Panc1 (cell line): ENCODE measurements around the gene SDC1. TPM values are rescaled to one million over a fixed set of nuclear protein-coding genes. Genes with fewer than 3 reads are reported as not detected.

ENCODE experiments used
- ATAC-seq: fragments of 200-7000 bp; cut with Tn5 transposase; 2 replicates; pipeline ENCODE4 v1.9.1; 2020; ENCODE audit warnings: mild to moderate bottlenecking, moderate library complexity
- BruUV-seq: library from RNA; stranded (reverse); fragments of 400-500 nt; replicated peaks from 2 replicates; lab custom pipeline; 2021; lab: Mats Ljungman, UMichigan
- CTCF ChIA-PET: fragments of 300-600 bp; sonication (Branson Sonifier 250); formaldehyde crosslinking; loops from one replicate; lab custom pipeline; 2022; ENCODE audit warnings: antibody characterized with exemption; lab: Charles Lee
- POLR2A ChIA-PET: fragments of 300-600 bp; sonication (Branson Sonifier 250); formaldehyde crosslinking; loops from one replicate; lab custom pipeline; 2022; ENCODE audit warnings: antibody characterized with exemption; lab: Charles Lee
- DNase-seq: peaks from one replicate; pipeline ENCODE4 v3.0.0-alpha.2; 2010; ENCODE audit warnings: low read depth, low spot score
- H3K27ac ChIP-seq: 2 replicates; pipeline ENCODE4 v1.5.1; 2011; ENCODE audit warnings: mild to moderate bottlenecking, low read length, inconsistent platforms
- H3K27me3 ChIP-seq: fragments of 200-500 bp; sonication (Bioruptor generic); 2 replicates; pipeline ENCODE4 v1.6.0; 2014; ENCODE audit warnings: low read length, inconsistent platforms; ENCODE audit not compliant: control insufficient read depth, insufficient read depth
- H3K36me3 ChIP-seq: fragments of 200-500 bp; sonication (Bioruptor generic); 2 replicates; pipeline ENCODE4 v1.5.1; 2014; ENCODE audit warnings: inconsistent platforms, mild to moderate bottlenecking, low read length, moderate library complexity; ENCODE audit not compliant: control insufficient read depth, insufficient read depth
- H3K4me1 ChIP-seq: 2 replicates; pipeline ENCODE4 v1.5.1; 2011; ENCODE audit warnings: inconsistent platforms, mild to moderate bottlenecking, low read length, moderate library complexity; ENCODE audit not compliant: control insufficient read depth, insufficient read depth
- H3K4me3 ChIP-seq, 2 experiments: 2 replicates each; pipeline ENCODE4 v1.5.1; 2011 to 2012; ENCODE audit warnings: low read depth in 2 of 2, low read length in 2 of 2, mild to moderate bottlenecking in 2 of 2, inconsistent platforms in 1 of 2, moderate library complexity in 1 of 2
- H3K9me3 ChIP-seq: fragments of 200-500 bp; sonication (Bioruptor generic); 2 replicates; pipeline ENCODE4 v1.5.1; 2014; ENCODE audit warnings: low read depth, mild to moderate bottlenecking, inconsistent platforms, low read length, moderate library complexity; ENCODE audit not compliant: control insufficient read depth, insufficient read depth
- CTCF ChIP-seq: fragments of 450-650 bp; IDR thresholded peaks from 2 replicates; pipeline ENCODE4 v1.5.1; 2017; ENCODE audit warnings: mild to moderate bottlenecking
- POLR2AphosphoS5 ChIP-seq: IDR thresholded peaks from 2 replicates; pipeline ENCODE4 v1.6.1; 2012; ENCODE audit warnings: mild to moderate bottlenecking, low read depth, low read length, moderate library complexity
- REST ChIP-seq, 2 experiments: IDR thresholded peaks; 2 replicates each; pipeline ENCODE4 v1.6.1; 2011 to 2012; ENCODE audit warnings: low read depth in 2 of 2, control low read depth in 1 of 2, low read length in 1 of 2, mild to moderate bottlenecking in 1 of 2, moderate library complexity in 1 of 2; ENCODE audit not compliant: insufficient read depth in 1 of 2
- SIN3A ChIP-seq: IDR thresholded peaks from 2 replicates; pipeline ENCODE4 v1.6.1; 2012; ENCODE audit warnings: low read depth, mild to moderate bottlenecking, low read length, moderate library complexity, borderline replicate concordance; ENCODE audit not compliant: insufficient read depth
- TCF7L2 ChIP-seq: IDR thresholded peaks from 2 replicates; pipeline ENCODE4 v1.6.1; 2011; ENCODE audit warnings: mild to moderate bottlenecking, low read depth, low read length, inconsistent platforms
- in situ Hi-C: cut with HindIII; loops from 2 replicates; pipeline ENCODE4 v1.10.0; 2016; ENCODE audit warnings: low sequenced_read_pairs, low pct_unique_long_range_greater_than_20kb
- intact Hi-C: fragments of 100-400 bp; cut with micrococcal nuclease; formaldehyde crosslinking; loops from one replicate; pipeline ENCODE4 v1.10.0; 2022; ENCODE audit not compliant: unreplicated experiment
- total RNA-seq: library from RNA; stranded (reverse); gene quantifications from one replicate; pipeline ENCODE4 v1.2.1, GENCODE V29; 2021; ENCODE audit not compliant: unreplicated experiment

SDC1 gene
- total RNA-seq, 1 experiment from 2014 or later: 93.0 TPM

DNA sequence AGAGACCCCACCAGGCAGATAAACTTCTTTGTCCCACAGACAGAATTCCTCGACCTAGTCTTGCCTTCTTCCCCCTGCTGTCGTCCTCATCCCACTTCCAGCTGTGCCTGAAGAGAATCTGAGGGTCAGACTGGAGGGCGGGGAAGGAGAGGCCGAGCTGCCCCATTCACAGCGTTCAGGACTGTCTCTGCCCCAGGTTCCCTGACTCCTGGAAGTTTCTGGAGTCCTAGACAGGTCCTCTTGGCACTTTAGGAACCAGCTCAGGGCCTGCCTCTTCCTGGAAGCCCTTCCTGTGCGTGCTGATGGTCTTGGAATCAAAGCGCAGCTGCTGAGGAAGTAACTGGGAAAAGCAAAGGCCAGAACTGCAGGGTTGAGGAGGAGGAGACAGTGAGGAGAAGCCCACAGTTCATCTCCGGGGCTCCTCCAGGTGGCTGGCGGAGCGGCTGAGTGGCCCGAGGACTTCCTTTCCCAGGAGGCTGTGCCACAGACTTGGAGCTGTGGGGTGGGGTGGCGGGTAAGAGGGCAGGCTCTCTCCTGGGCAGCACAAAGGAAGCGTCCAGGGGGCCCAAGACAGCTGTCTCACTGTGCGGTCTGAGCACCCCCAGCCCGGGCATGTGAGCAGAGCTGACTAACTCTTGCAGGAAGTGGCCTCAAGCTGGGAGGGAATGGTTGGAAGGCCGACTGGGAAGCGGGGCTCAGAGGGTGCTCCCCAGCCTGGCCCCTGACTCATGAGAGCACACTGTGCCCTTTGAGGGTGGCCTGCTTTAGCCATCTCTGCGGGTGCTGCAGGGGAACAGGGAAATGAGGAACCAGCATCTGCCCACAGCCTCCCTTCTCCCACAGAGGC lies 39.5 kb downstream of the SDC1 start:
- Histone ChIP-seq H3K4me1 (peaks cover 30% of the 10 kb centered on the region), H3K4me3 (no peak overlapping the region), H3K36me3 (no peaks in the 10 kb centered on the region), H3K27me3 (no peaks in the 10 kb centered on the region), H3K27ac (peak overlapping the region; percentile 42; the same call in 1 of the 2 replicates), H3K9me3 (no peaks in the 10 kb centered on the region)
- ChIA-PET CTCF (interaction anchor here (0.7 kb wide), 1 partner anchor 170 kb away, joined by 3 read pairs; no protein-coding TSS in a partner anchor), POLR2A (interaction anchor here (0.5 kb wide), 1 partner anchor 44 kb away, joined by 12 read pairs; no protein-coding TSS in a partner anchor)
- no peak for DNase-seq
- ATAC-seq: peak; percentile 15; the same call in 1 of the 2 replicates
- in situ Hi-C loops: no loop called here
- intact Hi-C loops: no loop called here
- no peak for TF ChIP-seq TCF7L2
- TF ChIP-seq SIN3A: no peak
- no peak for TF ChIP-seq REST (IDR thresholded peaks at IDR 0.05; ENCODE audit: insufficient read depth in 1 of 2, low read depth in 2 of 2, low read length in 1 of 2)
- no TSS peak for BruUV-seq

- in situ Hi-C loops: no loop called here
Measured at GRCh38 chr2:20184067-20184938, 40.6 kb downstream of the SDC1 start.

More at GRCh38 chr2:20184067-20184938, 40.6 kb downstream of the SDC1 start:
- peaks cover 30% of the 10 kb centered on the region for H3K4me1 ChIP-seq
- DNase-seq (no peak), ATAC-seq (peak; percentile 49)
- intact Hi-C loops: no loop called here
- H3K9me3 ChIP-seq: no peaks in the 10 kb centered on the region
- no peak for TF ChIP-seq SIN3A
- no peak for TF ChIP-seq CTCF
- TF ChIP-seq REST (IDR thresholded peaks at IDR 0.05; ENCODE audit: insufficient read depth in 1 of 2, low read depth in 2 of 2, low read length in 1 of 2): no peak
- TF ChIP-seq TCF7L2: no peak
- TF ChIP-seq POLR2AphosphoS5: no peak
- no peak overlapping the region for H3K4me3 ChIP-seq
- BruUV-seq: no TSS peak
- no peaks in the 10 kb centered on the region for H3K36me3 ChIP-seq
- peak overlapping the region; percentile 63 for H3K27ac ChIP-seq
- no peaks in the 10 kb centered on the region for H3K27me3 ChIP-seq
- CTCF ChIA-PET: no interaction called here
- POLR2A ChIA-PET: no interaction called here
